H1 (cell line): ENCODE results near the gene DNAH1. TPM values are rescaled to one million over a fixed set of nuclear protein-coding genes. Genes with fewer than 3 reads are reported as not detected.

Source experiments
- CTCF ChIA-PET: fragments of 300-600 bp; sonication (Branson Sonifier 250); formaldehyde crosslinking; loops from one replicate; lab custom pipeline; 2021; ENCODE audit not compliant: partially characterized antibody; lab: Charles Lee
- POLR2A ChIA-PET: fragments of 300-600 bp; sonication (Branson Sonifier 250); formaldehyde crosslinking; loops from one replicate; lab custom pipeline; 2021; ENCODE audit warnings: inconsistent platforms; ENCODE audit not compliant: partially characterized antibody; lab: Charles Lee
- DNase-seq, 2 experiments: peaks; one replicate each; pipeline versions ENCODE4 v3.0.0 to v3.0.0-alpha.2; 2010 to 2022; ENCODE audit warnings: low spot score in 2 of 2, low read depth in 1 of 2, mixed read lengths in 1 of 2
- FAIRE-seq: peaks from 2 replicates; lab custom pipeline; 2011; peaks lifted over from hg19 to GRCh38; lab: Jason Lieb, UNC
- H2AFZ ChIP-seq: 2 replicates; pipeline ENCODE4 v1.8.1; 2012; ENCODE audit warnings: low read length, inconsistent platforms
- H2AK5ac ChIP-seq: 2 replicates; pipeline ENCODE4 v1.6.1; 2013; ENCODE audit warnings: low read depth, low read length
- H2BK120ac ChIP-seq: replicated peaks from 2 replicates; pipeline ENCODE3; 2013; ENCODE audit warnings: low read depth, low read length, inconsistent platforms
- H2BK12ac ChIP-seq: 2 replicates; pipeline ENCODE4 v1.6.1; 2013; ENCODE audit warnings: low read depth, low read length
- H2BK15ac ChIP-seq: 2 replicates; pipeline ENCODE4 v1.6.1; 2013; ENCODE audit warnings: low read length
- H2BK20ac ChIP-seq: 2 replicates; pipeline ENCODE4 v1.6.1; 2013; ENCODE audit warnings: low read length
- H2BK5ac ChIP-seq: 2 replicates; pipeline ENCODE4 v1.6.1; 2013; ENCODE audit warnings: low read depth, low read length
- H3K14ac ChIP-seq: 2 replicates; pipeline ENCODE4 v1.6.1; 2013; ENCODE audit warnings: inconsistent platforms; ENCODE audit not compliant: insufficient read length
- H3K18ac ChIP-seq: 2 replicates; pipeline ENCODE4 v1.6.1; 2013; ENCODE audit warnings: low read length; ENCODE audit errors: extremely low read depth
- H3K23ac ChIP-seq: 2 replicates; pipeline ENCODE4 v1.6.1; 2013; ENCODE audit warnings: inconsistent platforms; ENCODE audit not compliant: insufficient read length
- H3K23me2 ChIP-seq: 2 replicates; pipeline ENCODE4 v1.6.1; 2013; ENCODE audit warnings: low read depth, low read length
- H3K27ac ChIP-seq: 2 replicates; pipeline ENCODE4 v1.6.1; 2011; ENCODE audit warnings: low read depth, low read length, inconsistent platforms
- H3K27me3 ChIP-seq, 4 experiments: replicated peaks in 1 of 4; 1 replicate in 1 of 4; 2 replicates in 3 of 4; pipeline versions ENCODE4 v1.6.1 to v1.8.1; 2011 to 2013; ENCODE audit warnings: low read length in 3 of 4, mild to moderate bottlenecking in 3 of 4, inconsistent platforms in 2 of 4, mixed read lengths in 2 of 4, moderate library complexity in 1 of 4; ENCODE audit not compliant: control insufficient read depth in 3 of 4, insufficient read depth in 3 of 4; ENCODE audit errors: extremely low read depth in 1 of 4
- H3K36me3 ChIP-seq, 4 experiments: 2 replicates each; pipeline versions ENCODE4 v1.6.1 to v1.8.1; 2011 to 2013; ENCODE audit warnings: mild to moderate bottlenecking in 4 of 4, low read length in 3 of 4, moderate library complexity in 2 of 4, control low read depth in 1 of 4, inconsistent platforms in 1 of 4; ENCODE audit not compliant: insufficient read depth in 4 of 4, control insufficient read depth in 2 of 4
- H3K4ac ChIP-seq: replicated peaks from 2 replicates; pipeline ENCODE3; 2013; ENCODE audit warnings: low read length, low read depth, mixed read lengths, inconsistent platforms; ENCODE audit not compliant: insufficient read length
- H3K4me1 ChIP-seq, 4 experiments: replicated peaks in 1 of 4; 1 replicate in 1 of 4; 2 replicates in 3 of 4; pipeline versions ENCODE4 v1.6.1 to v1.8.1; 2011 to 2013; ENCODE audit warnings: low read length in 3 of 4, inconsistent platforms in 2 of 4, mixed read lengths in 1 of 4; ENCODE audit not compliant: insufficient read depth in 4 of 4, control insufficient read depth in 3 of 4
- H3K4me2 ChIP-seq, 2 experiments: 2 replicates each; pipeline versions ENCODE4 v1.6.1 to v1.8.1; 2011 to 2013; ENCODE audit warnings: low read depth in 2 of 2, low read length in 2 of 2, control low read depth in 1 of 2, inconsistent platforms in 1 of 2, mild to moderate bottlenecking in 1 of 2; ENCODE audit not compliant: insufficient read depth in 1 of 2
- H3K4me3 ChIP-seq, 4 experiments: fragments of 200-600, 300-600 bp in 1 of 4; sonication (generic), shearing (Covaris generic), sonication (Bioruptor Twin) in 1 of 4; 2 replicates each; pipeline versions ENCODE4 v1.5.1 to v1.8.1; 2011 to 2016; ENCODE audit warnings: low read length in 4 of 4, low read depth in 3 of 4, control low read depth in 2 of 4, inconsistent platforms in 2 of 4, mild to moderate bottlenecking in 2 of 4, mixed read lengths in 1 of 4, moderate library complexity in 1 of 4; ENCODE audit not compliant: insufficient read depth in 2 of 4; ENCODE audit errors: extremely low read depth in 1 of 4
- H3K56ac ChIP-seq: replicated peaks from 2 replicates; pipeline ENCODE3; 2013; ENCODE audit warnings: low read depth, mild to moderate bottlenecking, mixed read lengths, low read length, inconsistent platforms; ENCODE audit not compliant: insufficient read length
- H3K79me1 ChIP-seq: 2 replicates; pipeline ENCODE4 v1.6.1; 2013; ENCODE audit warnings: low read depth, low read length, control low read depth
- H3K79me2 ChIP-seq, 2 experiments: 2 replicates each; pipeline versions ENCODE4 v1.6.1 to v1.8.1; 2012 to 2013; ENCODE audit warnings: low read length in 2 of 2, mild to moderate bottlenecking in 2 of 2, inconsistent platforms in 1 of 2; ENCODE audit not compliant: insufficient read depth in 2 of 2, control insufficient read depth in 1 of 2
- H3K9ac ChIP-seq, 4 experiments: replicated peaks in 1 of 4; 1 replicate in 1 of 4; 2 replicates in 3 of 4; pipeline versions ENCODE4 v1.6.1 to v1.8.1; 2011 to 2013; ENCODE audit warnings: low read depth in 3 of 4, low read length in 3 of 4, control low read depth in 2 of 4, mild to moderate bottlenecking in 2 of 4, moderate library complexity in 2 of 4, inconsistent platforms in 1 of 4; ENCODE audit errors: extremely low read depth in 1 of 4
- H3K9me3 ChIP-seq, 2 experiments: 2 replicates each; pipeline versions ENCODE4 v1.6.1 to v1.8.1; 2012 to 2013; ENCODE audit warnings: mild to moderate bottlenecking in 2 of 2, moderate library complexity in 2 of 2, control low read depth in 1 of 2, inconsistent platforms in 1 of 2, low read depth in 1 of 2, low read length in 1 of 2, mixed read lengths in 1 of 2; ENCODE audit not compliant: insufficient read depth in 2 of 2
- H4K20me1 ChIP-seq, 2 experiments: replicated peaks in 1 of 2; 2 replicates each; pipeline versions ENCODE3 to v1.8.1; 2011 to 2013; ENCODE audit warnings: inconsistent platforms in 2 of 2, low read length in 2 of 2, mild to moderate bottlenecking in 1 of 2; ENCODE audit not compliant: insufficient read depth in 2 of 2, control insufficient read depth in 1 of 2
- H4K5ac ChIP-seq: 2 replicates; pipeline ENCODE4 v1.6.1; 2013; ENCODE audit warnings: low read length, low read depth, mixed read lengths, inconsistent platforms; ENCODE audit not compliant: insufficient read length
- H4K8ac ChIP-seq: 2 replicates; pipeline ENCODE4 v1.8.0; 2013; ENCODE audit warnings: mild to moderate bottlenecking, moderate library complexity, low read length, inconsistent platforms; ENCODE audit not compliant: insufficient read depth; ENCODE audit errors: extremely low read depth
- H4K91ac ChIP-seq: replicated peaks from 2 replicates; pipeline ENCODE3; 2013; ENCODE audit warnings: low read length, mixed read lengths, inconsistent platforms; ENCODE audit not compliant: insufficient read length
- CHD1 ChIP-seq: IDR thresholded peaks from 2 replicates; pipeline ENCODE4 v1.6.1; 2012; ENCODE audit warnings: low read depth, low read length, improper control_type of control experiment
- HDAC2 ChIP-seq, 2 experiments: fragments of 300-600 bp in 1 of 2; sonication (generic) in 1 of 2; IDR thresholded peaks; 2 replicates each; pipeline ENCODE4 v1.6.1; 2011 to 2012; ENCODE audit warnings: low read depth in 2 of 2, low read length in 2 of 2, mild to moderate bottlenecking in 2 of 2, moderate library complexity in 2 of 2, borderline replicate concordance in 1 of 2, inconsistent platforms in 1 of 2
- KDM1A ChIP-seq: fragments of 200-600, 300-600 bp; sonication (generic); IDR thresholded peaks from 2 replicates; pipeline ENCODE4 v1.7.1; 2016; ENCODE audit warnings: mild to moderate bottlenecking, low read length, borderline replicate concordance
- KDM5A ChIP-seq: fragments of 200-600 bp; IDR thresholded peaks from 2 replicates; pipeline ENCODE4 v1.7.1; 2012; ENCODE audit warnings: mild to moderate bottlenecking, low read length, inconsistent platforms, mixed read lengths
- POLR2AphosphoS5 ChIP-seq: IDR thresholded peaks from 2 replicates; pipeline ENCODE4 v1.6.1; 2011; ENCODE audit warnings: low read depth, low read length
- RBBP5 ChIP-seq: IDR thresholded peaks from 2 replicates; pipeline ENCODE4 v1.7.1; 2012; ENCODE audit warnings: low read depth, mild to moderate bottlenecking, inconsistent platforms, low read length, moderate library complexity, borderline replicate concordance
- RFX5 ChIP-seq: IDR thresholded peaks from 2 replicates; pipeline ENCODE4 v1.6.1; 2011; ENCODE audit warnings: low read depth, low read length, improper control_type of control experiment, borderline replicate concordance
- SIRT6 ChIP-seq: IDR thresholded peaks from one replicate; pipeline ENCODE4 v1.7.1; 2012; ENCODE audit warnings: low read length, inconsistent platforms
- SUZ12 ChIP-seq: fragments of 200-600 bp; sonication (generic); IDR thresholded peaks from 2 replicates; pipeline ENCODE4 v1.6.1; 2012; ENCODE audit warnings: mild to moderate bottlenecking, inconsistent platforms, low read length, moderate library complexity, mixed read lengths
- WGBS, 2 experiments: shearing (Covaris generic) in 1 of 2; methylation state at CpG; one replicate each; pipeline versions ENCODE4 v1.1.6 to v1.1.7; 2013 to 2015; ENCODE audit warnings: low lambda C conversion rate in 2 of 2, mixed read lengths in 2 of 2, inconsistent platforms in 1 of 2, low coverage in 1 of 2, missing lambda C conversion rate in 1 of 2; ENCODE audit not compliant: insufficient replicate concordance in 2 of 2, insufficient coverage in 1 of 2, insufficient read length in 1 of 2; ENCODE audit errors: extremely low coverage in 1 of 2, missing lambda C conversion rate in 1 of 2; 5-methylcytosine and 5-hydroxymethylcytosine counted together
- polyA plus RNA-seq, 7 experiments: library from polyadenylated mRNA; depleted of rRNA in 3 of 7; stranded (reverse) in 5 of 7; unstranded in 2 of 7; fragments of >200 nt in 5 of 7; fragments of 200-250 nt in 2 of 7; gene quantifications; 1 replicate in 5 of 7; 2 replicates in 1 of 7; 4 replicates in 1 of 7; pipeline versions ENCODE4 v1.2.1 to v1.2.3, GENCODE V29; 2011 to 2013; ENCODE audit warnings: missing spikeins in 2 of 7, mixed read lengths in 2 of 7
- total RNA-seq: library from RNA; stranded (reverse); fragmentation: NEBNext Ultra II Directional; extraction: Animal tissue kit (Norgen Biotek cat#: 25700); gene quantifications from 2 replicates; pipeline ENCODE4 v1.2.1, GENCODE V29; 2021
- TF ChIP-seq, protein P1 (sequence below): IDR thresholded peaks from 2 replicates; pipeline ENCODE4 v1.6.1; 2012; ENCODE audit warnings: inconsistent platforms

DNAH1 gene
- total and polyA plus RNA-seq, 2 of the 8 experiments (the other 6 are each of a cell fraction or from before 2014, with no cell fraction given): 1.0 to 1.5 TPM

DNA sequence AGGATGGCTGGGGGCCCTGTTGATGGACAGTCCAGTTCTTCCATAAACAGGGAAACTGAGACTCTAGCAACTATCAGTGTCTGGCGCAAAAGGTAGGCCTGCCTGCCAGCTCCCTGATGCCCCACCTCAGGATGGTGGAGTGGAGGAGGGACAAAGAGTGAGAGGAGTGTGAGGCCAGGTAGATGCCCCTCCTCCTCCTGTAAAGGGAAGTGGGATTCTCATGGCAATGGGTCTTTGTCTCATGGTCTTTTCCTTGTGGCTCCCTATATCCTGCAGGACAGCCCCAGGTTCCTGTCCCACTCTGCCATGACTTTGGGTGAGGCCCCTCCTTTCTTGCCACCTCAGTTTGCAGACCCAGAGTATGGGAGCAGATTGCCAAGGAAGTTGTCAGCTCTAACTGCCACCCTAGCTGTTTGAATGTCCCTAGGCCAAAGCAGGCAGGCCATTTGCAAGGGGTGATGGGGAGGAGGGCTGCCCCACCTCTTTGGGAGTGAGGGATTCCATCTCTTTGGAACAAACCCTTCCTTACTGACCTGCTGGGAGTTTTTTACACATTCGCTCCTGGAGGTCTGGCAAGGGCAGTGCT is 2.8 kb upstream of the DNAH1 start:
- H3K14ac ChIP-seq: no peak overlapping the region
- H3K27ac ChIP-seq: no peak overlapping the region
- no peak overlapping the region for H2BK5ac ChIP-seq
- H3K4ac ChIP-seq: no peak overlapping the region
- no peaks in the 10 kb centered on the region for H3K79me1 ChIP-seq
- H2AK5ac ChIP-seq: no peak overlapping the region
- H3K27me3 ChIP-seq: peaks cover 0 to 5% (median 3%) of the 10 kb centered on the region in 4 experiments; a peak in 3 of 7 replicates
- H3K4me3 ChIP-seq: no peak overlapping the region
- H2BK20ac ChIP-seq: no peak overlapping the region
- 0 out of 2 replicates have a peak overlapping the region, but pooled peaks have one; percentile 17 for H2BK12ac ChIP-seq
- 82% methylated on average over 2 of the region's 2 CpGs; no CpG with 5 or more reads in 1 of the 2 experiments for WGBS, 2 experiments
- peaks cover 0 to 3% (median 3%) of the 10 kb centered on the region in 4 experiments; a peak in 5 of 7 replicates for H3K4me1 ChIP-seq
- H3K9me3 ChIP-seq: no peaks in the 10 kb centered on the region
- H4K91ac ChIP-seq: peak overlapping the region; percentile 56
- DNase-seq (no peak), FAIRE-seq (no peak)
- POLR2A ChIA-PET: interaction anchor here (0.8 kb wide), 1 partner anchor 73 kb away, joined by 3 read pairs; no protein-coding TSS in a partner anchor
- peaks cover 0 to under 1% of the 10 kb centered on the region in 2 experiments for H4K20me1 ChIP-seq
- no peak overlapping the region for H2BK120ac ChIP-seq
- no peak overlapping the region for H3K56ac ChIP-seq
- no peaks in the 10 kb centered on the region; a peak in 1 of 8 replicates for H3K36me3 ChIP-seq
- CTCF ChIA-PET: interaction anchor here (0.9 to 1.8 kb wide), 4 partner anchors 21 to 76 kb away, joined by 3 to 6 read pairs (median 4); partner anchors contain the start of gene WDR82
- H2BK15ac ChIP-seq: no peak overlapping the region; the same call in 1 of the 2 replicates
- H3K79me2 ChIP-seq: no peaks in the 10 kb centered on the region
- peaks cover 4% of the 10 kb centered on the region; the same call in 1 of the 2 replicates for H3K23me2 ChIP-seq
- no peak overlapping the region; the same call in 1 of the 2 replicates for H3K18ac ChIP-seq
- no peak overlapping the region for H3K23ac ChIP-seq
- no peak overlapping the region for H2AFZ ChIP-seq
- H3K4me2 ChIP-seq: no peak overlapping the region
- no peak for TF ChIP-seq SIRT6
- no peak for TF ChIP-seq RBBP5
- TF ChIP-seq CHD1: no peak
- TF ChIP-seq SUZ12: no peak
- TF ChIP-seq KDM5A: no peak
- TF ChIP-seq RFX5: no peak
- TF ChIP-seq, protein P1, sequence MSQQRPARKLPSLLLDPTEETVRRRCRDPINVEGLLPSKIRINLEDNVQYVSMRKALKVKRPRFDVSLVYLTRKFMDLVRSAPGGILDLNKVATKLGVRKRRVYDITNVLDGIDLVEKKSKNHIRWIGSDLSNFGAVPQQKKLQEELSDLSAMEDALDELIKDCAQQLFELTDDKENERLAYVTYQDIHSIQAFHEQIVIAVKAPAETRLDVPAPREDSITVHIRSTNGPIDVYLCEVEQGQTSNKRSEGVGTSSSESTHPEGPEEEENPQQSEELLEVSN: no peak
- TF ChIP-seq POLR2AphosphoS5: no peak
- no peak for TF ChIP-seq HDAC2 (IDR thresholded peaks at IDR 0.05; ENCODE audit: borderline replicate concordance in 1 of 2, low read depth in 2 of 2, low read length in 2 of 2)
- TF ChIP-seq KDM1A: no peak
- H3K9ac ChIP-seq: no peak overlapping the region
- no peak overlapping the region for H4K5ac ChIP-seq
- H4K8ac ChIP-seq: peak overlapping the region; percentile 41; the same call in 1 of the 2 replicates
